Hematopoietic multipotent progenitor cell treated with erythropoietin and hydrocortisone succinate and interleukin-3 and kit ligand, for 6 days (in vitro differentiated cells): ENCODE data around the gene ARHGEF4.
A peak's percentile ranks its signal among the peaks of the same experiment; 100 is the strongest.

Source experiments
- DNase-seq: peaks from one replicate; pipeline ENCODE4 v3.0.0-alpha.2; 2015

The ARHGEF4 gene

GRCh38 chr2:130818809-130819208 lies 17.9 kb upstream of the ARHGEF4 start:
- no peak for DNase-seq

- DNase-seq = no peak
Observed at GRCh38 chr2:130819226-130819607, 17.5 kb upstream of the ARHGEF4 start.

- DNase-seq = no peak
Observed at GRCh38 chr2:130819608-130820278, 17.0 kb upstream of the ARHGEF4 start.

- no peak for DNase-seq
Observed at GRCh38 chr2:130820279-130820861, 16.3 kb upstream of the ARHGEF4 start.

GRCh38 chr2:130821867-130822266 lies 14.8 kb upstream of the ARHGEF4 start:
- DNase-seq = no peak

- DNase-seq = no peak
Observed at GRCh38 chr2:130822766-130823165, 13.9 kb upstream of the ARHGEF4 start.

- no peak for DNase-seq
Observed at GRCh38 chr2:130823171-130823885, 13.4 kb upstream of the ARHGEF4 start.

GRCh38 chr2:130823886-130824491 lies 12.7 kb upstream of the ARHGEF4 start:
- DNase-seq = no peak

GRCh38 chr2:130824492-130825061 lies 12.1 kb upstream of the ARHGEF4 start:
- DNase-seq = peak; percentile 13

- no peak for DNase-seq
Observed at GRCh38 chr2:130825231-130825965, 11.3 kb upstream of the ARHGEF4 start.

GRCh38 chr2:130825966-130826253 lies 10.8 kb upstream of the ARHGEF4 start:
- no peak for DNase-seq

GRCh38 chr2:130826419-130826818 lies 10.3 kb upstream of the ARHGEF4 start:
- no peak for DNase-seq

GRCh38 chr2:130826821-130827501 lies 9.8 kb upstream of the ARHGEF4 start:
- DNase-seq = no peak

GRCh38 chr2:130827502-130828251 lies 9.0 kb upstream of the ARHGEF4 start:
- no peak for DNase-seq

GRCh38 chr2:130828461-130828860 lies 8.3 kb upstream of the ARHGEF4 start:
- DNase-seq = no peak

GRCh38 chr2:130829015-130829414 lies 7.7 kb upstream of the ARHGEF4 start:
- DNase-seq = no peak

- no peak for DNase-seq
Observed at GRCh38 chr2:130830538-130830937, 6.2 kb upstream of the ARHGEF4 start.

GRCh38 chr2:130831356-130831755 lies 5.4 kb upstream of the ARHGEF4 start:
- no peak for DNase-seq

GRCh38 chr2:130832296-130832940 lies 4.3 kb upstream of the ARHGEF4 start:
- no peak for DNase-seq

- no peak for DNase-seq
Observed at GRCh38 chr2:130834091-130834930, 2.4 kb upstream of the ARHGEF4 start.
